Muscle of back (tissue), 10 donors: ENCODE data around the gene RGS17. TPM values are rescaled to one million over a fixed set of nuclear protein-coding genes. Genes with fewer than 3 reads are reported as not detected.

Experiments used
- polyA plus RNA-seq, 10 donors: library from polyadenylated mRNA; unstranded; fragments of 120-200 nt; gene quantifications; one replicate each; pipeline ENCODE4 v1.2.1, GENCODE V29; 2013; ENCODE audit not compliant: insufficient read length in 10 of 10

Gene RGS17
- polyA plus RNA-seq, 10 donors, result 0.67 to 1.7 (median 0.85) TPM

Other genes starting within 250 kb of the RGS17 start
- gene FBXO5, start 148.2 kb downstream of the RGS17 start, polyA plus RNA-seq, result 10 to 100 TPM; 11.3 to 23.0 (median 16.7) TPM
- 10 to 100 TPM; 14.3 to 26.1 (median 20.3) TPM for gene MTRF1L, start 128.6 kb downstream of the RGS17 start, polyA plus RNA-seq